Right atrium auricular region (tissue), 2 donors: ENCODE results near the gene CMTM8. TPM values are rescaled to one million over a fixed set of nuclear protein-coding genes. Genes with fewer than 3 reads are reported as not detected.

Source experiments
- DNase-seq: peaks from one replicate; pipeline ENCODE4 v3.0.0-alpha.2; 2019; ENCODE audit warnings: low spot score
- H3K27ac ChIP-seq, 2 donors: fragments of 200-600 bp; sonication (generic); 1 replicate in 1 of 2; 2 replicates in 1 of 2; pipeline ENCODE4 v1.5.1; 2016 to 2019
- H3K27me3 ChIP-seq, 2 donors: fragments of 200-600 bp; sonication (generic); one replicate each; pipeline versions ENCODE4 v1.5.1 to v1.6.0; 2017 to 2019
- H3K36me3 ChIP-seq: fragments of 200-600 bp; sonication (generic); one replicate; pipeline ENCODE4 v1.5.1; 2016
- H3K4me1 ChIP-seq, 2 donors: fragments of 200-600 bp; sonication (generic); one replicate each; pipeline versions ENCODE4 v1.5.1 to v1.6.0; 2017 to 2019
- H3K4me3 ChIP-seq, 2 donors: fragments of 200-600 bp; sonication (generic); 1 replicate in 1 of 2; 2 replicates in 1 of 2; pipeline ENCODE4 v1.5.1; 2017 to 2019; ENCODE audit warnings: mild to moderate bottlenecking in 1 of 2, moderate library complexity in 1 of 2
- H3K9me3 ChIP-seq, 2 donors: fragments of 200-600 bp; sonication (generic); one replicate each; pipeline ENCODE4 v1.5.1; 2019
- total RNA-seq, 2 donors: library from RNA; depleted of rRNA; stranded (reverse); fragments of >200 nt; gene quantifications; one replicate each; pipeline ENCODE4 v1.1.0, GENCODE V29; 2016
- TF ChIP-seq, protein P1 (sequence below), 2 donors: fragments of 200-600 bp; sonication (generic); IDR thresholded peaks; one replicate each; pipeline ENCODE4 v1.5.1; 2019; ENCODE audit warnings: antibody characterized with exemption in 2 of 2

CMTM8 gene
- total RNA-seq, 2 donors from 2014 or later = 3.1 to 7.1 TPM

- Histone ChIP-seq H3K27ac (no peak overlapping the region), H3K9me3 (no peaks in the 10 kb centered on the region), H3K36me3 (no peaks in the 10 kb centered on the region), H3K27me3 (no peaks in the 10 kb centered on the region), H3K4me3 (no peak overlapping the region), H3K4me1 (no peaks in the 10 kb centered on the region)
- DNase-seq = no peak
- TF ChIP-seq, protein P1, sequence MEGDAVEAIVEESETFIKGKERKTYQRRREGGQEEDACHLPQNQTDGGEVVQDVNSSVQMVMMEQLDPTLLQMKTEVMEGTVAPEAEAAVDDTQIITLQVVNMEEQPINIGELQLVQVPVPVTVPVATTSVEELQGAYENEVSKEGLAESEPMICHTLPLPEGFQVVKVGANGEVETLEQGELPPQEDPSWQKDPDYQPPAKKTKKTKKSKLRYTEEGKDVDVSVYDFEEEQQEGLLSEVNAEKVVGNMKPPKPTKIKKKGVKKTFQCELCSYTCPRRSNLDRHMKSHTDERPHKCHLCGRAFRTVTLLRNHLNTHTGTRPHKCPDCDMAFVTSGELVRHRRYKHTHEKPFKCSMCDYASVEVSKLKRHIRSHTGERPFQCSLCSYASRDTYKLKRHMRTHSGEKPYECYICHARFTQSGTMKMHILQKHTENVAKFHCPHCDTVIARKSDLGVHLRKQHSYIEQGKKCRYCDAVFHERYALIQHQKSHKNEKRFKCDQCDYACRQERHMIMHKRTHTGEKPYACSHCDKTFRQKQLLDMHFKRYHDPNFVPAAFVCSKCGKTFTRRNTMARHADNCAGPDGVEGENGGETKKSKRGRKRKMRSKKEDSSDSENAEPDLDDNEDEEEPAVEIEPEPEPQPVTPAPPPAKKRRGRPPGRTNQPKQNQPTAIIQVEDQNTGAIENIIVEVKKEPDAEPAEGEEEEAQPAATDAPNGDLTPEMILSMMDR (IDR thresholded peaks at IDR 0.05) = no peak
Measured at GRCh38 chr3:32208447-32208846, 30.0 kb upstream of the CMTM8 start.

DNA sequence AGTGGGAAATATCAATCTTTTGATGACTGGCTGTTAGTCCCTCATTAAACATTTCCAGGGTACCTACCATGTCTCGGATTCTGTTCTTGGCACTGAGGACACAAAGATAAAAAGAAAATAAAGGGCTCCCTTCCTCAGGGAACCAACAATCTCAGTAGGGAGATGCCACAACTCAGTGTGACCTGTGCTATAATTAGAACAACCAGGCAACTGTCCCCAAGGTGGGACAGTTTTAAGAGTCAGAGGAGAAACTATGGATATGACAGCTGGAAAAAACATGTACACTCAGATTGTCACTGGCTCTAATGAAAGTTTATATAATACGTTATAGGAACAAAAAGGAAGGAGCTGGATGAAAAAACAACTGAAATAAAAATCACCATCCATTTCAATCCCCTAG lies 23.3 kb upstream of the CMTM8 start:
- TF ChIP-seq, protein P1 (IDR thresholded peaks at IDR 0.05) = no peak
- Histone ChIP-seq H3K36me3 (no peaks in the 10 kb centered on the region), H3K4me3 (no peak overlapping the region), H3K9me3 (peaks cover 0 to 6% of the 10 kb centered on the region in 2 donors), H3K27ac (no peak overlapping the region), H3K4me1 (no peaks in the 10 kb centered on the region), H3K27me3 (no peaks in the 10 kb centered on the region)
- no peak for DNase-seq

DNA sequence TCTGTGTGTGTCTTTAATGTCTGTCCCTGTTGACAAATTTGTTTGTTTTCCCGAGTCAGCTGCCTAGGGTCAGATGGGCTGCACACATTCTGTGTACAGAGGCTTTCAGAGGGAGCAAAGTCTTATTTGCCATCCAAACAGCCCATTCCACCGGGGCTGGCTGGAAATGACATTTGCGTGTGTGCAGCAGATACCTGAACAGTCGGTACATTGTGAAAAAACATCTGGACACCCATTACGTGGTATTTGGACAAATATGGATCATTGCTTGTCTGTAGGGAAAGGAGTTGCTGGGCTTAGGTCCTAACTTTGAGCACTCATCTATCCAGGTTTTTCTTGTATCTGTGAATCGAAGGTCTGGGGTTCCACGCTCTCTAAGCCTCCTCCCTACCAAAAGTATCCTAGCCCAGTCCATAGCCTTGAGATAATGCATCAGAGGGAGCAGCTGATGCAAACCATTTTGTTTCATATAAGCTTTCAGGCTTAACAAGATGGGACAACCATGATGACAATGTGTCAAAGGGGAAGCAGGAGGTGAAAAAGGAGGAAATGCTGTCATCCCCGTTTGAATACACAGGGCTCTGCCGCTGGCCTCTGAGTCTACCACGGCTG lies 22.2 kb upstream of the CMTM8 start:
- Histone ChIP-seq H3K4me1 (no peaks in the 10 kb centered on the region), H3K27me3 (no peaks in the 10 kb centered on the region), H3K27ac (no peak overlapping the region), H3K36me3 (no peaks in the 10 kb centered on the region), H3K9me3 (peaks cover 0 to 6% of the 10 kb centered on the region in 2 donors), H3K4me3 (no peak overlapping the region)
- no peak for DNase-seq
- TF ChIP-seq, protein P1 (IDR thresholded peaks at IDR 0.05) = no peak

DNA sequence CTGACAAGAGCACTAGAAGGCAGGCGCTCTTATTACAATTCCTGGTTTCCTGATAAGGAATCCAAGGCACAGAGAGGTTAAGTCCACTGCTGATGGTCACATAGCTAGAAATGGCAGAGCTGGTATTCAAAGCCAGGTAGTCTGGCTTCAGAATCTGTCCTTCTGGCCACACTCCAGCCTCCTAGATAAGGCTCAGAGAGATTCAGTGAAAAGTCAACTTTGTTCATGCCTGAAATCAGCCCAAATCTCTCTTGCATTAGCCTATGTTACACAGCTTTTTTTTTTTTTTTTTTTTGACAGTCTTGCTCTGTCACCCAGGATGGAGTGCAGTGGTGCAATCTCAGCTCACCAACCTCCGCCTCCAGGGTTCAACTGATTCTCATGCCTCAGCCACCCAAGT lies 21.1 kb upstream of the CMTM8 start:
- Histone ChIP-seq H3K4me3 (no peak overlapping the region), H3K9me3 (peaks cover 0 to 6% of the 10 kb centered on the region in 2 donors), H3K36me3 (no peaks in the 10 kb centered on the region), H3K27ac (no peak overlapping the region), H3K4me1 (no peaks in the 10 kb centered on the region), H3K27me3 (no peaks in the 10 kb centered on the region)
- TF ChIP-seq, protein P1 (IDR thresholded peaks at IDR 0.05) = no peak
- DNase-seq = no peak

DNA sequence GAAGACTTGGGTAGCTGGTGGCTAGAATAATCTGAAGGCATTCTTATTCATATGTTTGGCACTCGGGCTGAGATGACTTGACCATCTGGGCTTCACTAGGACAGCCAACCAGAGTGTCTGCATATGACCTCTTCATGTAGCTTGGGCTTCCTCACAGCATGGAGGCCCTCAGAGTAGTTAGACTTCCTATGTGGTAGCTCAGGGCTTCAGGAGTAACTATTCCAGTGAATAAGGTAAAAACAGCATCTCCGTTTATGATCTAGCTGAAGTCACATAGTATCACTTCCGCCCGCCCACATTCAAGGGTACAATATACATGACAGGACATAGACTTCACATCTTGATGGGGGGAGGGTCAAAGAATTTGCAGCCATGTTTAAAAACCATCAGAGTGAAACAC lies 18.9 kb upstream of the CMTM8 start:
- Histone ChIP-seq H3K4me3 (no peak overlapping the region), H3K27ac (no peak overlapping the region), H3K36me3 (no peaks in the 10 kb centered on the region), H3K4me1 (no peaks in the 10 kb centered on the region), H3K9me3 (peaks cover 0 to 6% of the 10 kb centered on the region in 2 donors), H3K27me3 (no peaks in the 10 kb centered on the region)
- TF ChIP-seq, protein P1 (IDR thresholded peaks at IDR 0.05) = no peak
- no peak for DNase-seq

GRCh38 chr3:32220006-32220405 lies 18.5 kb upstream of the CMTM8 start:
- Histone ChIP-seq H3K9me3 (peaks cover 0 to 6% of the 10 kb centered on the region in 2 donors), H3K4me1 (no peaks in the 10 kb centered on the region), H3K27ac (no peak overlapping the region), H3K36me3 (no peaks in the 10 kb centered on the region), H3K4me3 (no peak overlapping the region), H3K27me3 (no peaks in the 10 kb centered on the region)
- TF ChIP-seq, protein P1 (IDR thresholded peaks at IDR 0.05) = no peak
- no peak for DNase-seq
